Pancreas (tissue), 10 donors: ENCODE results near the gene PAQR5. TPM values are rescaled to one million over a fixed set of nuclear protein-coding genes. Genes with fewer than 3 reads are reported as not detected.

ENCODE experiments used
- ATAC-seq, 4 donors: fragments of 200-7000 bp; cut with Tn5 transposase; one replicate each; pipeline versions ENCODE4 v1.8.0 to v1.9.1; 2020; ENCODE audit warnings: mild to moderate bottlenecking in 4 of 4, moderate library complexity in 4 of 4
- DNase-seq, 6 donors: peaks; one replicate each; pipeline ENCODE4 v3.0.0-alpha.2; 2020
- FAIRE-seq: peaks from 2 replicates; lab custom pipeline; 2012; peaks lifted over from hg19 to GRCh38; lab: Jason Lieb, UNC
- H3K27ac ChIP-seq, 4 donors: fragments of 200-600 bp; sonication (generic); 1 replicate in 3 of 4; 2 replicates in 1 of 4; pipeline versions ENCODE4 v1.5.0 to v1.8.0; 2020
- H3K27me3 ChIP-seq, 4 donors: fragments of 200-600 bp; one replicate each; pipeline ENCODE4 v1.8.0; 2021
- H3K36me3 ChIP-seq, 3 donors: fragments of 200-600 bp; sonication (generic) in 1 of 3; one replicate each; pipeline versions ENCODE4 v1.5.0 to v1.8.0; 2020 to 2021
- H3K4me1 ChIP-seq, 3 donors: fragments of 200-600 bp; one replicate each; pipeline ENCODE4 v1.8.0; 2021
- H3K4me3 ChIP-seq, 4 donors: fragments of 200-600 bp; sonication (generic) in 2 of 4; one replicate each; pipeline versions ENCODE4 v1.5.0 to v1.8.0; 2020 to 2021
- H3K9me3 ChIP-seq, 4 donors: fragments of 200-600 bp; one replicate each; pipeline ENCODE4 v1.8.0; 2021
- WGBS, 2 donors: extraction: QIAGEN DNeasy Blood & Tissue Kit; methylation state at CpG; one replicate each; pipeline ENCODE4 v1.1.7; 2013; 5-methylcytosine and 5-hydroxymethylcytosine counted together
- intact Hi-C, 3 donors: fragments of 100-400 bp; cut with DNase I; formaldehyde crosslinking; loops; one replicate each; pipeline versions ENCODE4 v1.11.1 to v1.14.2; 2022
- polyA plus RNA-seq, 2 donors: library from polyadenylated mRNA; stranded (reverse); fragments of 200-250 nt; gene quantifications; one replicate each; pipeline ENCODE4 v1.2.3, GENCODE V29; 2013
- total RNA-seq, 6 donors: library from RNA; stranded (reverse); fragmentation: NEBNext Ultra II Directional in 4 of 6; extraction: Animal tissue kit (Norgen Biotek cat#: 25700) in 4 of 6; gene quantifications; one replicate each; pipeline versions ENCODE4 v1.2.1 to v1.2.4, GENCODE V29; 2021 to 2023
- TF ChIP-seq, protein P1 (sequence below), 4 donors: fragments of 200-600 bp; sonication (generic) in 3 of 4; IDR thresholded peaks; one replicate each; pipeline versions ENCODE4 v1.5.0 to v1.8.0; 2021; ENCODE audit warnings: antibody characterized with exemption in 4 of 4
- donor health status: healthy with polysubstance abuse.
- donor health status: DM: no; HTN: no; CAD: no; lungs with moderate emphysema.
- donor health status: DM: no; HTN: no; CAD: no.
- donor health status: control.
- donor health status: control.
- donor health status: Bipolar disorder and iron deficiency.
- donor health status: DM: yes; HTN: yes; CAD: no.
- donor health status: DM: no; HTN: no; CAD: no.
- donor health status: DM: no; HTN: no; CAD: no.
- donor health status: DM: yes; HTN: yes; CAD: no.

Gene PAQR5
- total and polyA plus RNA-seq, 8 donors = 5.2 to 9.4 (median 6.2) TPM

DNA sequence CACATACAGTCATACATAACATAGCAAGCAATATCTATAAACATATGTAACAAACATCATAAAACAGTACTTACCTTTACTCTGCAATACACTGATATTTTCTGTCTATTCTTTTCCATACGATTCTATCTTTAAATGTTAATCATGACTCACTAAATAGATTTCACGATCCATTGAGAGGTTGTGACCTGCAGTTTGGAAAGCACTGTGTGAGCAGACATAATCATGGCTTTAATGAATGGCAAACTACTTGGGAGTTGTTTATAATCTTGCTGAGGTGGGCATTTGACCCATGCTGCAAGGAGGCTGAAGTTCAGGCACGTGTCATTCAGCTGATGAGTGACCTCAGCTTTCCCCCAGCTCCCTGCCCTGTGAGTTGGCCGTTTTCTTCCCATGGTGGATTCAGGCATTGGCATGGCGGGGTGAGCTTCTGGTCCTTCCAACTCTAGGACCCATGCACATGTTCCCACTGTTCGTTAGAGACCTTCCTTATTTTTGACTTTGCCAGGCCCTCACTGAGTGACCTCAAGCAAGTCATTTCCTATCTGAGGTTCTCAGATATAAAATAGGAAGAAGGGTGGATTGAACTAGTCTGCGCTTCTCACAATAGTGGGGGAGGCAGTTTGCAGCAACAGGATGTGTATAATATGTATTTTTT, 41.7 kb downstream of the PAQR5 start:
- 70 to 80% methylated on average over 7 of the region's 7 CpGs for WGBS, 2 donors
- Histone ChIP-seq H3K27ac (no peak overlapping the region), H3K4me1 (no peaks in the 10 kb centered on the region), H3K36me3 (no peaks in the 10 kb centered on the region), H3K9me3 (no peaks in the 10 kb centered on the region), H3K27me3 (no peaks in the 10 kb centered on the region), H3K4me3 (no peak overlapping the region)
- ATAC-seq = no peak
- TF ChIP-seq, protein P1, sequence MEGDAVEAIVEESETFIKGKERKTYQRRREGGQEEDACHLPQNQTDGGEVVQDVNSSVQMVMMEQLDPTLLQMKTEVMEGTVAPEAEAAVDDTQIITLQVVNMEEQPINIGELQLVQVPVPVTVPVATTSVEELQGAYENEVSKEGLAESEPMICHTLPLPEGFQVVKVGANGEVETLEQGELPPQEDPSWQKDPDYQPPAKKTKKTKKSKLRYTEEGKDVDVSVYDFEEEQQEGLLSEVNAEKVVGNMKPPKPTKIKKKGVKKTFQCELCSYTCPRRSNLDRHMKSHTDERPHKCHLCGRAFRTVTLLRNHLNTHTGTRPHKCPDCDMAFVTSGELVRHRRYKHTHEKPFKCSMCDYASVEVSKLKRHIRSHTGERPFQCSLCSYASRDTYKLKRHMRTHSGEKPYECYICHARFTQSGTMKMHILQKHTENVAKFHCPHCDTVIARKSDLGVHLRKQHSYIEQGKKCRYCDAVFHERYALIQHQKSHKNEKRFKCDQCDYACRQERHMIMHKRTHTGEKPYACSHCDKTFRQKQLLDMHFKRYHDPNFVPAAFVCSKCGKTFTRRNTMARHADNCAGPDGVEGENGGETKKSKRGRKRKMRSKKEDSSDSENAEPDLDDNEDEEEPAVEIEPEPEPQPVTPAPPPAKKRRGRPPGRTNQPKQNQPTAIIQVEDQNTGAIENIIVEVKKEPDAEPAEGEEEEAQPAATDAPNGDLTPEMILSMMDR (IDR thresholded peaks at IDR 0.05) = no peak
- FAIRE-seq = no peak
- DNase-seq = no peak
- intact Hi-C loops = no loop called here

DNA sequence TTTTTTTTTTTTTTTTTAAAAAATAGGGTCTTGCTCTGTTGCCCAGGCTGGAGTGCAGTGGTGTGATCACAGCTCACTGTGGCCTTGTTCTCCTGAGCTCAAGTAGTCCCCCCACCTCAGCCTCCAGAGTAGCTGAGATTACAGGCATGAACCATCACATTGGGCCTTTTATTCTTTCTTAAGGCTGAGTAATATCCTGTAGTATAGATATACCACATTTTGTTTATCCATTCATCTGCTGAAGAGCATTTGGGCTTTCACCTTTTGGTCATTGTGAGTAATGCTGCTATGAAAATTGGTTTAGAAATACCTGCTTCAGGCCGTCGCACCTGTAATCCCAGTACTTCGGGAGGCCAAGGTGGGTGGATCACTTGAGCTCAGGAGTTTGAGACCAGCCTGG, 42.6 kb downstream of the PAQR5 start:
- FAIRE-seq (no peak), DNase-seq (no peak), ATAC-seq (no peak)
- Histone ChIP-seq H3K36me3 (no peaks in the 10 kb centered on the region), H3K4me3 (no peak overlapping the region), H3K9me3 (no peaks in the 10 kb centered on the region), H3K4me1 (no peaks in the 10 kb centered on the region), H3K27me3 (no peaks in the 10 kb centered on the region), H3K27ac (no peak overlapping the region)
- intact Hi-C loops = no loop called here
- WGBS, 2 donors = 94% methylated on average over 3 of the region's 3 CpGs
- TF ChIP-seq, protein P1 (IDR thresholded peaks at IDR 0.05) = no peak

DNA sequence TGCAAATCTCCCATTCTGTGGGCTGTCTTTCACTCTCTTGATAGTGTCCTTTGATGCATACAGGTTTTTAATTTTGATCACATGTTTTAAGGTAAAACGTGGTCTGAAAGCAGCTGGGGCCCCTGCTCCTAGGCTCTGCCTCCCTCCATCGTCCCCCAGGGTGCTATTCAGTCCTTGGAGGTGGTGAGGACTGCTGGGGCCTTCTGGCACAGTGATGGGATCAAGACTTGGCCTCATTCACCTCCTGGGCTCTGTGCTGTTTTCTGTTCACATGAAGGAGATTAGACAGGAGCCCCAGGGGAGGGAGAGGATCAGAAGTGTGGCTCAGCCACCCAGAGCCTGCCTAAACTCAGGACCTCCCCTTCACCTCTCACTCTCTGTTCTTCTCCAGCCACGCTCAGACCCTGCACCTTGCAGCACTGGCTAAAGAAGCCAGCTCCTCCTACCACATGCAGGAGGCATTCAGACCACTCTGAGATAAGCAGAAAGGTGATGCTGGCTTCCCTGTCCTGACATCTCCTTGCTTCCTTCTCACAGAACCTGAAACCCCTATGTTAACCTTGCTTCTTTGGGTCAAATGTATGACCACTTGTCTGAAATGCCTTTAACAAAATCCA, 43.9 kb downstream of the PAQR5 start:
- DNase-seq = no peak
- Histone ChIP-seq H3K9me3 (no peaks in the 10 kb centered on the region), H3K36me3 (no peaks in the 10 kb centered on the region), H3K27me3 (no peaks in the 10 kb centered on the region), H3K4me1 (no peaks in the 10 kb centered on the region), H3K27ac (no peak overlapping the region), H3K4me3 (no peak overlapping the region)
- WGBS, 2 donors = 56 to 66% methylated on average over 3 of the region's 3 CpGs
- TF ChIP-seq, protein P1 (IDR thresholded peaks at IDR 0.05) = no peak
- intact Hi-C loops = no loop called here
- no peak for ATAC-seq
- FAIRE-seq = no peak

DNA sequence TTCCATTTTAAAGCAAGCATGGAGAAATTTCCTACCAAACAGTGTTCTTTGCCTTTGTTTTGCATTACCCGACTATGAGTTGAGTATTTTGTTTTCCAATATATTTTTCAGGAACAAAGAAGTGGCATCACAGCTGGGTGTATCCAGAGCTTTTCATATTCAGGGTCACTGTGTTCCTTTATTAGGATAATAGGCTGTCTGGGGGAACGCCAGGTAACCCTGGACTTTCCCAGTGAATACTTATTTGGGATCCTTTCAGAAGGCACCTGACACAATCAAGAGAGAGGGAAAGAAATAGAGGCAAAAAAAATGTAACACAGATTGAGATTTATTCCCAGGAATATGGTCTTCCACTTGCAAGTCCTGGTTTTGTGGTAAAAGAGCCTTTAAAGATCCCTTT, 44.4 kb downstream of the PAQR5 start:
- intact Hi-C loops = no loop called here
- DNase-seq = no peak
- Histone ChIP-seq H3K9me3 (no peaks in the 10 kb centered on the region), H3K4me3 (no peak overlapping the region), H3K27ac (no peak overlapping the region), H3K27me3 (no peaks in the 10 kb centered on the region), H3K4me1 (no peaks in the 10 kb centered on the region), H3K36me3 (no peaks in the 10 kb centered on the region)
- TF ChIP-seq, protein P1 (IDR thresholded peaks at IDR 0.05) = no peak
- WGBS, 2 donors = 14 to 15% methylated on average over 2 of the region's 2 CpGs
- ATAC-seq = no peak
- FAIRE-seq = no peak

DNA sequence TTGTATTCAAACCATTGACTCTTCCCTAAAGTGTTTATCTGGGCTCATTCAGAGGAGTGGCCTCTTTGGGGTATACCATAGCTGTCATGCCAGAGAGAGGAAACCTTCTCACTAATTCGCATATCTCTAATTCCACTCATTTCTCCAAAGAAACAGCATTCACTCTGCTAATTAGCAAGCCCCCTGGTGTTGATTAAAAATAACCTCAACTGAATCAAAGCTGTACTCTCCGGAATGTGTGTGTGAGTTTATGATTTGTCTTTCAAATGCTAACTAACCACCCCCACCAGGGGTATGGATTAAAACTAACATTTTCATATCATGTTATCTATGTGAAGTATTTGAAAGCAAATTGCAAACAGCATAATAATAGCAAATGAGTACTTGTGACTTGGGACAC, 45.5 kb downstream of the PAQR5 start:
- intact Hi-C loops = no loop called here
- TF ChIP-seq, protein P1 (IDR thresholded peaks at IDR 0.05) = no peak
- ATAC-seq (no peak), FAIRE-seq (no peak), DNase-seq (no peak)
- H3K27me3 ChIP-seq = no peaks in the 10 kb centered on the region
- no peak overlapping the region for H3K4me3 ChIP-seq
- H3K4me1 ChIP-seq = no peaks in the 10 kb centered on the region
- no peaks in the 10 kb centered on the region for H3K36me3 ChIP-seq
- no peak overlapping the region for H3K27ac ChIP-seq
- H3K9me3 ChIP-seq = no peaks in the 10 kb centered on the region
- WGBS, 2 donors = 76 to 79% methylated on average over 2 of the region's 2 CpGs
